HepG2 (cell line): ENCODE measurements around the gene IQSEC1.

Experiments used
- CREB1 ChIP-seq, 2 experiments: fragments of 450-650 bp in 1 of 2; IDR thresholded peaks; 2 replicates each; pipeline ENCODE4 v1.6.1; 2016 to 2017; ENCODE audit warnings: control low read depth in 1 of 2, mild to moderate bottlenecking in 1 of 2, missing compliant biosample characterization in 1 of 2, missing genetic modification characterization in 1 of 2
- CTCF ChIP-seq: sonication (generic); formaldehyde crosslinking; IDR thresholded peaks from 2 replicates; pipeline ENCODE4 v1.5.0; 2020; ENCODE audit warnings: mild to moderate bottlenecking, missing genetic modification reagents, moderate library complexity
- SMAD3 ChIP-seq: sonication (generic); formaldehyde crosslinking; IDR thresholded peaks from 2 replicates; pipeline ENCODE4 v1.4.0; 2020; ENCODE audit warnings: missing genetic modification reagents
- TMF1 ChIP-seq: sonication (generic); formaldehyde crosslinking; IDR thresholded peaks from 2 replicates; pipeline ENCODE4 v1.8.1; 2022; ENCODE audit warnings: low read depth, missing genetic modification reagents
- ZBTB3 ChIP-seq: sonication (generic); formaldehyde crosslinking; IDR thresholded peaks from 2 replicates; pipeline ENCODE4 v1.4.0; 2020; ENCODE audit warnings: low read depth, mild to moderate bottlenecking, moderate library complexity, missing genetic modification reagents, borderline replicate concordance
- ZNF234 ChIP-seq: sonication (generic); formaldehyde crosslinking; conservative IDR thresholded peaks from 2 replicates; pipeline ENCODE4 v1.5.1; 2020; ENCODE audit warnings: mild to moderate bottlenecking, missing genetic modification reagents
- ZNF432 ChIP-seq: sonication (generic); formaldehyde crosslinking; IDR thresholded peaks from 2 replicates; pipeline ENCODE4 v1.5.0; 2020; ENCODE audit warnings: missing genetic modification reagents, mild to moderate bottlenecking, borderline replicate concordance
- ZNF749 ChIP-seq: sonication (generic); formaldehyde crosslinking; IDR thresholded peaks from 2 replicates; pipeline ENCODE4 v1.8.0; 2022; ENCODE audit warnings: mild to moderate bottlenecking, missing genetic modification reagents, moderate library complexity, borderline replicate concordance
- TF ChIP-seq, protein P1 (sequence below): IDR thresholded peaks from 2 replicates; pipeline ENCODE4 v1.6.1; 2012; ENCODE audit warnings: inconsistent platforms

GRCh38 chr3:12977117-12977808 lies 96.0 kb downstream of the IQSEC1 start:
- TF ChIP-seq CTCF (CRISPR knock-in tag) = no peak
- TF ChIP-seq SMAD3 (CRISPR knock-in tag) = no peak
- TF ChIP-seq CREB1 (IDR thresholded peaks at IDR 0.05) = no peak
- no peak for TF ChIP-seq CREB1 (CRISPR knock-in tag; IDR thresholded peaks at IDR 0.05)
- TF ChIP-seq TMF1 = no peak
- TF ChIP-seq ZBTB3 (CRISPR knock-in tag) = no peak
- no peak for TF ChIP-seq ZNF234 (CRISPR knock-in tag)
- no peak for TF ChIP-seq ZNF749 (CRISPR knock-in tag)
- TF ChIP-seq, protein P1, sequence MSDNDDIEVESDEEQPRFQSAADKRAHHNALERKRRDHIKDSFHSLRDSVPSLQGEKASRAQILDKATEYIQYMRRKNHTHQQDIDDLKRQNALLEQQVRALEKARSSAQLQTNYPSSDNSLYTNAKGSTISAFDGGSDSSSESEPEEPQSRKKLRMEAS = no peak
- TF ChIP-seq ZNF432 (CRISPR knock-in tag) = no peak
